B cell (primary cell): ENCODE measurements around the gene SETD1A. TPM values are rescaled to one million over a fixed set of nuclear protein-coding genes. Genes with fewer than 3 reads are reported as not detected.

Source experiments
- ATAC-seq: fragments of 200-7000 bp; cut with Tn5 transposase; one replicate; pipeline ENCODE4 v1.10.0; 2021; ENCODE audit warnings: low read depth, mild to moderate bottlenecking, moderate number of reproducible peaks, moderate library complexity
- CTCF ChIA-PET: fragments of 350-600 bp; sonication (Branson Sonifier 250); formaldehyde crosslinking; loops from one replicate; lab custom pipeline; 2021; ENCODE audit warnings: antibody characterized with exemption, inconsistent platforms; lab: Charles Lee
- POLR2A ChIA-PET: fragments of 350-600 bp; sonication (Branson Sonifier 250); formaldehyde crosslinking; loops from one replicate; lab custom pipeline; 2021; ENCODE audit warnings: antibody characterized with exemption; lab: Charles Lee
- DNase-seq: peaks from one replicate; pipeline ENCODE4 v3.0.0; 2013
- H2AFZ ChIP-seq: 2 replicates; pipeline ENCODE4 v1.6.1; 2012; ENCODE audit warnings: mild to moderate bottlenecking, low read depth, low read length; ENCODE audit not compliant: insufficient read depth, poor library complexity, severe bottlenecking
- H3K27ac ChIP-seq, 2 donors: 1 replicate in 1 of 2; 2 replicates in 1 of 2; pipeline ENCODE4 v1.5.1; 2012 to 2013; ENCODE audit warnings: low read length in 2 of 2, mild to moderate bottlenecking in 2 of 2, moderate library complexity in 1 of 2
- H3K27me3 ChIP-seq, 4 experiments: fragments of 200-600 bp in 1 of 4; sonication (generic) in 1 of 4; replicated peaks in 1 of 4; 1 replicate in 2 of 4; 2 replicates in 2 of 4; pipeline versions ENCODE4 v1.6.1 to v1.7.0; 2013 to 2016; ENCODE audit warnings: low read length in 3 of 4, mild to moderate bottlenecking in 2 of 4, mixed read lengths in 1 of 4, moderate library complexity in 1 of 4; ENCODE audit not compliant: insufficient read depth in 4 of 4, control insufficient read depth in 3 of 4; ENCODE audit errors: control extremely low read depth in 1 of 4
- H3K36me3 ChIP-seq, 2 experiments: replicated peaks in 1 of 2; 1 replicate in 1 of 2; 2 replicates in 1 of 2; pipeline versions ENCODE4 v1.6.1 to v1.7.1; 2013; ENCODE audit warnings: low read length in 1 of 2; ENCODE audit not compliant: insufficient read depth in 2 of 2, control insufficient read depth in 1 of 2; ENCODE audit errors: control extremely low read depth in 1 of 2, extremely low read depth in 1 of 2
- H3K4me1 ChIP-seq, 2 donors: fragments of 200-600 bp in 1 of 2; sonication (generic) in 1 of 2; 1 replicate in 1 of 2; 2 replicates in 1 of 2; pipeline versions ENCODE4 v1.5.1 to v1.6.1; 2013 to 2017; ENCODE audit warnings: low read length in 2 of 2; ENCODE audit not compliant: control insufficient read depth in 2 of 2, insufficient read depth in 2 of 2
- H3K4me2 ChIP-seq: replicated peaks from 2 replicates; pipeline ENCODE3; 2012; ENCODE audit warnings: mild to moderate bottlenecking, low read depth, low read length; ENCODE audit not compliant: poor library complexity, severe bottlenecking
- H3K4me3 ChIP-seq, 5 experiments: fragments of 200-600 bp in 1 of 5; sonication (generic) in 1 of 5; 1 replicate in 3 of 5; 2 replicates in 2 of 5; pipeline versions ENCODE4 v1.5.1 to v1.7.0; 2011 to 2016; ENCODE audit warnings: low read length in 4 of 5, mild to moderate bottlenecking in 4 of 5, low read depth in 2 of 5, control low read depth in 1 of 5, moderate library complexity in 1 of 5; ENCODE audit not compliant: insufficient read depth in 1 of 5; ENCODE audit errors: control extremely low read depth in 1 of 5, extremely low read depth in 1 of 5
- H3K79me2 ChIP-seq: fragments of 200-600 bp; sonication (generic); one replicate; pipeline ENCODE4 v1.6.0; 2016; ENCODE audit warnings: low read length; ENCODE audit not compliant: control insufficient read depth, insufficient read depth
- H3K9ac ChIP-seq: fragments of 200-600 bp; sonication (generic); 2 replicates; pipeline ENCODE4 v1.6.1; 2017; ENCODE audit warnings: mild to moderate bottlenecking, low read length, moderate library complexity
- H3K9me3 ChIP-seq, 3 donors: one replicate each; pipeline versions ENCODE4 v1.6.1 to v1.7.1; 2013; ENCODE audit warnings: low read length in 2 of 3; ENCODE audit not compliant: control insufficient read depth in 2 of 3, insufficient read depth in 1 of 3; ENCODE audit errors: control extremely low read depth in 1 of 3
- H4K20me1 ChIP-seq: 2 replicates; pipeline ENCODE4 v1.6.0; 2012; ENCODE audit warnings: mild to moderate bottlenecking, low read length; ENCODE audit not compliant: insufficient read depth, control insufficient read depth, poor library complexity, severe bottlenecking
- H3K27ac Mint-ChIP-seq: one replicate; pipeline ENCODE4 v1.8.0; 2021; ENCODE audit warnings: mixed read lengths
- H3K27me3 Mint-ChIP-seq: one replicate; pipeline ENCODE4 v1.8.0; 2021; ENCODE audit warnings: mixed read lengths
- H3K4me1 Mint-ChIP-seq: one replicate; pipeline ENCODE4 v1.8.0; 2021; ENCODE audit warnings: mixed read lengths
- H3K4me3 Mint-ChIP-seq: one replicate; pipeline ENCODE4 v1.8.0; 2021; ENCODE audit warnings: mixed read lengths
- H3K9me3 Mint-ChIP-seq: one replicate; pipeline ENCODE4 v1.8.0; 2022; ENCODE audit warnings: mixed read lengths; ENCODE audit not compliant: insufficient read depth
- EZH2 ChIP-seq: IDR thresholded peaks from 2 replicates; pipeline ENCODE4 v1.6.1; 2012; ENCODE audit warnings: borderline replicate concordance, low read depth, mild to moderate bottlenecking, moderate library complexity, low read length; ENCODE audit not compliant: insufficient read depth, poor library complexity, severe bottlenecking
- WGBS: methylation state at CpG from one replicate; pipeline ENCODE4 v1.1.5; 2013; ENCODE audit warnings: missing lambda C conversion rate; ENCODE audit not compliant: insufficient coverage; 5-methylcytosine and 5-hydroxymethylcytosine counted together
- intact Hi-C: fragments of 100-400 bp; cut with micrococcal nuclease; formaldehyde crosslinking; loops from one replicate; pipeline ENCODE4 v1.10.0; 2022
- polyA plus RNA-seq: library from polyadenylated mRNA; depleted of rRNA; stranded (reverse); fragments of >200 nt; gene quantifications from 2 replicates; pipeline ENCODE4 v1.2.3, GENCODE V29; 2012
- small RNA-seq: library from RNA; depleted of rRNA; stranded (forward); fragments of <200 nt; gene quantifications from one replicate; pipeline ENCODE3, GENCODE V24; 2012; ENCODE audit warnings: low replicate concordance, low read depth; ENCODE audit not compliant: insufficient read length
- total RNA-seq, 2 donors: library from RNA; stranded (reverse); fragments of 120-200 nt in 1 of 2; gene quantifications; 1 replicate in 1 of 2; 2 replicates in 1 of 2; pipeline versions ENCODE4 v1.2.3 to v1.2.4, GENCODE V29; 2013 to 2022
- TF ChIP-seq, protein P1 (sequence below): fragments of 200-600 bp; IDR thresholded peaks from one replicate; pipeline ENCODE4 v1.8.0; 2022; ENCODE audit warnings: antibody characterized with exemption, mild to moderate bottlenecking

Gene SETD1A
- total and polyA plus RNA-seq, 2 donors (not counting 1 experiment from before 2014, with no cell fraction given), result 11.5 to 39.5 TPM

DNA sequence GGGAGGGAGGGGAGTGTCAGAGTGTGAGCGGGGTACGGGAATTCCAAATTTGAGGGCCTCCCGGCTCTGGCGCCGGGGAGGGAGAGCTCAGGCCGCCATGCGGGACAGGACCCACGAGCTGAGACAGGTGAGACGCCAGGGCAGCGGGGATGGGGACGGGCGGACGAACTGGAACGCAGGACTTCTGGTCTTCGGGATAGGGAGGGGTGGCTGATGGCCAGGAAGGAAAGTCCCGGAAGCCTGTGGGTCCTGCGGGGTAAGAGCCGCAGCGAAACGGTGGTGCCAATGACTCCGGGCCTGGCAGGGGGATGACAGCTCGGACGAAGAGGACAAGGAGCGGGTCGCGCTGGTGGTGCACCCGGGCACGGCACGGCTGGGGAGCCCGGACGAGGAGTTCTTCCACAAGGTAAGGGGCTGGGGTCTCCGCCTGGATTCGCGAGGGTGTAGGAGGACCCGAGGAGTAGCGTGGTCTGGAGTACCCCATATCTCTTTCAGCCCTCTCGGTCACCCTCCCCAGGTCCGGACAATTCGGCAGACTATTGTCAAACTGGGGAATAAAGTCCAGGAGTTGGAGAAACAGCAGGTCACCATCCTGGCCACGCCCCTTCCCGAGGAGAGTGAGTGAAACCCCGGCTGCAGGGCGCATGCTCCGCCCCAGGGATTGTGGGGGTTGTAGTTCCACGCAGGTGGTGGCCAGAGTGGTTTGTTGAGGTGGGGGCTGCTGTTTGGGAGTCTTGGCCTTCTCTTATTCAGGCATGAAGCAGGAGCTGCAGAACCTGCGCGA, 76.3 kb downstream of the SETD1A start:
- H3K79me2 ChIP-seq, result peaks cover 26% of the 10 kb centered on the region

More for the DNA sequence above, 76.3 kb downstream of the SETD1A start:
- intact Hi-C loops, result loop anchor here (1.0 to 5.0 kb wide), 10 partner anchors 37 to 425 kb away; partner anchors contain the start of genes ARMC5, BCKDK, CFAP119 and FBRS
- DNase-seq, result peak; percentile 91
- H3K36me3 ChIP-seq, result peaks cover 0 to 21% of the 10 kb centered on the region in 2 experiments
- TF ChIP-seq EZH2, result no peak
- TF ChIP-seq, protein P1, sequence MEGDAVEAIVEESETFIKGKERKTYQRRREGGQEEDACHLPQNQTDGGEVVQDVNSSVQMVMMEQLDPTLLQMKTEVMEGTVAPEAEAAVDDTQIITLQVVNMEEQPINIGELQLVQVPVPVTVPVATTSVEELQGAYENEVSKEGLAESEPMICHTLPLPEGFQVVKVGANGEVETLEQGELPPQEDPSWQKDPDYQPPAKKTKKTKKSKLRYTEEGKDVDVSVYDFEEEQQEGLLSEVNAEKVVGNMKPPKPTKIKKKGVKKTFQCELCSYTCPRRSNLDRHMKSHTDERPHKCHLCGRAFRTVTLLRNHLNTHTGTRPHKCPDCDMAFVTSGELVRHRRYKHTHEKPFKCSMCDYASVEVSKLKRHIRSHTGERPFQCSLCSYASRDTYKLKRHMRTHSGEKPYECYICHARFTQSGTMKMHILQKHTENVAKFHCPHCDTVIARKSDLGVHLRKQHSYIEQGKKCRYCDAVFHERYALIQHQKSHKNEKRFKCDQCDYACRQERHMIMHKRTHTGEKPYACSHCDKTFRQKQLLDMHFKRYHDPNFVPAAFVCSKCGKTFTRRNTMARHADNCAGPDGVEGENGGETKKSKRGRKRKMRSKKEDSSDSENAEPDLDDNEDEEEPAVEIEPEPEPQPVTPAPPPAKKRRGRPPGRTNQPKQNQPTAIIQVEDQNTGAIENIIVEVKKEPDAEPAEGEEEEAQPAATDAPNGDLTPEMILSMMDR, result no peak
- ChIA-PET CTCF (interaction anchor here (1.2 to 1.6 kb wide), 2 partner anchors 40 to 108 kb away, joined by 3 to 5 read pairs; partner anchors contain the start of genes ZNF646 and ZNF668), POLR2A (interaction anchor here (0.7 to 2.3 kb wide), 5 partner anchors 40 to 838 kb away, joined by 3 to 14 read pairs (median 5); partner anchors contain the start of genes BCKDK, KAT8, ZNF646 and ZNF668)
- peak overlapping the region; percentile 99 to 100 for H3K27ac ChIP-seq
- H3K9ac ChIP-seq, result peak overlapping the region; percentile 95
- H3K27ac Mint-ChIP-seq, result peak overlapping the region; percentile 99
- H3K4me1 Mint-ChIP-seq, result peaks cover 21% of the 10 kb centered on the region
- H2AFZ ChIP-seq, result peak overlapping the region; percentile 85
- ATAC-seq, result peak; percentile 53
- H3K4me1 ChIP-seq, result peaks cover 8 to 16% of the 10 kb centered on the region in 2 donors
- peaks cover 26% of the 10 kb centered on the region for H4K20me1 ChIP-seq
- H3K27me3 Mint-ChIP-seq, result no peaks in the 10 kb centered on the region
- peak overlapping the region; percentile 94 for H3K4me2 ChIP-seq
- WGBS, result 2% methylated on average over 43 of the region's 47 CpGs
- H3K4me3 Mint-ChIP-seq, result peak overlapping the region; percentile 95
- H3K27me3 ChIP-seq, result no peaks in the 10 kb centered on the region
- H3K9me3 Mint-ChIP-seq, result no peaks in the 10 kb centered on the region
- peak overlapping the region; percentile 76 to 99 (median 90) for H3K4me3 ChIP-seq
- H3K9me3 ChIP-seq, result peaks cover 0 to 6% (median 0%) of the 10 kb centered on the region in 3 donors

Small RNA genes within 50 kb of the gene (small RNA-seq; reads per million reads assigned to genes)
- gene AC135048.1, result not detected

Other genes with a start within 250 kb of the SETD1A start
- 54.1 and 55.7 TPM in 2 replicates for gene PHKG2, start 209.3 kb upstream of the SETD1A start, total RNA-seq
- gene PHKG2, start 209.3 kb upstream of the SETD1A start, polyA plus RNA-seq, result 79.0 and 80.8 TPM in 2 replicates
- 9.3 and 11.7 TPM in 2 replicates for gene CFAP119, start 195.7 kb upstream of the SETD1A start, total RNA-seq
- 8.5 and 10.4 TPM in 2 replicates for gene CFAP119, start 195.7 kb upstream of the SETD1A start, polyA plus RNA-seq
- gene RNF40, start 195.4 kb upstream of the SETD1A start, total RNA-seq, result 120 and 121 TPM in 2 replicates
- gene RNF40, start 195.4 kb upstream of the SETD1A start, polyA plus RNA-seq, result 41.8 and 44.3 TPM in 2 replicates
- gene ZNF629, start 170.5 kb upstream of the SETD1A start, total RNA-seq, result 6.4 and 6.9 TPM in 2 replicates
- gene ZNF629, start 170.5 kb upstream of the SETD1A start, polyA plus RNA-seq, result 0.82 and 1.2 TPM in 2 replicates
- gene BCL7C, start 63.7 kb upstream of the SETD1A start, total RNA-seq, result 30.5 and 31.6 TPM in 2 replicates
- gene BCL7C, start 63.7 kb upstream of the SETD1A start, polyA plus RNA-seq, result 14.9 and 17.1 TPM in 2 replicates
- 0.81 and 1.0 TPM in 2 replicates for gene CTF1, start 61.1 kb upstream of the SETD1A start, total RNA-seq
- 0.78 and 0.99 TPM in 2 replicates for gene CTF1, start 61.1 kb upstream of the SETD1A start, polyA plus RNA-seq
- 25.0 and 29.5 TPM in 2 replicates for gene FBXL19, start 34.2 kb upstream of the SETD1A start, total RNA-seq
- 9.0 and 12.9 TPM in 2 replicates for gene FBXL19, start 34.2 kb upstream of the SETD1A start, polyA plus RNA-seq
- gene ORAI3, start 8.7 kb upstream of the SETD1A start, total RNA-seq, result 51.8 and 55.8 TPM in 2 replicates
- gene ORAI3, start 8.7 kb upstream of the SETD1A start, polyA plus RNA-seq, result 24.2 and 32.2 TPM in 2 replicates
- 1.0 and 1.2 TPM in 2 replicates for gene HSD3B7, start 27.5 kb downstream of the SETD1A start, total RNA-seq
- gene HSD3B7, start 27.5 kb downstream of the SETD1A start, polyA plus RNA-seq, result 0.65 and 0.89 TPM in 2 replicates
- 2.2 and 2.7 TPM in 2 replicates for gene STX1B, start 52.9 kb downstream of the SETD1A start, total RNA-seq
- 1.8 and 2.1 TPM in 2 replicates for gene STX1B, start 52.9 kb downstream of the SETD1A start, polyA plus RNA-seq
- 111 and 120 TPM in 2 replicates for gene STX4, start 75.8 kb downstream of the SETD1A start, total RNA-seq
- 133 and 159 TPM in 2 replicates for gene STX4, start 75.8 kb downstream of the SETD1A start, polyA plus RNA-seq
- gene ZNF668, start 116.5 kb downstream of the SETD1A start, total RNA-seq, result 11.1 and 12.0 TPM in 2 replicates
- 5.1 and 5.8 TPM in 2 replicates for gene ZNF668, start 116.5 kb downstream of the SETD1A start, polyA plus RNA-seq
- gene ZNF646, start 116.7 kb downstream of the SETD1A start, total RNA-seq, result 45.9 and 51.7 TPM in 2 replicates
- 9.2 and 14.7 TPM in 2 replicates for gene ZNF646, start 116.7 kb downstream of the SETD1A start, polyA plus RNA-seq
- 10.7 and 10.8 TPM in 2 replicates for gene PRSS53, start 131.2 kb downstream of the SETD1A start, total RNA-seq
- 10.1 and 11.6 TPM in 2 replicates for gene PRSS53, start 131.2 kb downstream of the SETD1A start, polyA plus RNA-seq
- gene VKORC1, start 137.0 kb downstream of the SETD1A start, total RNA-seq, result 36.8 and 45.7 TPM in 2 replicates
- gene VKORC1, start 137.0 kb downstream of the SETD1A start, polyA plus RNA-seq, result 22.3 and 31.8 TPM in 2 replicates
- 24.7 and 29.7 TPM in 2 replicates for gene BCKDK, start 150.6 kb downstream of the SETD1A start, total RNA-seq
- 20.0 and 27.6 TPM in 2 replicates for gene BCKDK, start 150.6 kb downstream of the SETD1A start, polyA plus RNA-seq
- gene KAT8, start 159.9 kb downstream of the SETD1A start, total RNA-seq, result 100.0 and 102 TPM in 2 replicates
- 102 TPM in 2 replicates for gene KAT8, start 159.9 kb downstream of the SETD1A start, polyA plus RNA-seq
- not detected in 2 replicates for gene PRSS8, start 178.0 kb downstream of the SETD1A start, total RNA-seq
- not detected in 2 replicates for gene PRSS8, start 178.0 kb downstream of the SETD1A start, polyA plus RNA-seq
- 1.6 TPM in 1 of 2 replicates, not detected in the other for gene PRSS36, start 192.3 kb downstream of the SETD1A start, total RNA-seq
- 0.20 and 1.0 TPM in 2 replicates for gene PRSS36, start 192.3 kb downstream of the SETD1A start, polyA plus RNA-seq
- gene FUS, start 222.4 kb downstream of the SETD1A start, total RNA-seq, result 585 and 597 TPM in 2 replicates
- 181 and 386 TPM in 2 replicates for gene FUS, start 222.4 kb downstream of the SETD1A start, polyA plus RNA-seq
- 31.8 and 35.7 TPM in 2 replicates for gene PYCARD, start 245.0 kb downstream of the SETD1A start, total RNA-seq
- 36.3 and 72.0 TPM in 2 replicates for gene PYCARD, start 245.0 kb downstream of the SETD1A start, polyA plus RNA-seq